Measurements from ENCODE around the gene GPSM3. TPM values are rescaled to one million over a fixed set of nuclear protein-coding genes. Genes with fewer than 3 reads are reported as not detected.
"Not testable (repeated sequence)": the region's sequence is repeated elsewhere in the genome, so short reads cannot be mapped to it uniquely, and the experiment has no call there.

GPSM3 gene
- total RNA-seq, 1 donor from 2014 or later: 19.4 TPM

GRCh38 chr6:32188381-32189068 is 3.9 kb downstream of the GPSM3 start:
- intact Hi-C loops (cut with DNase I): loop anchor here (10.0 kb wide), 1 partner anchor 644 kb away; the partner anchor contains the start of genes ATP6V1G2, DDX39B and NFKBIL1
- H3K27me3 ChIP-seq: no peaks in the 10 kb centered on the region
- H3K9me3 ChIP-seq: no peaks in the 10 kb centered on the region
- peaks cover 18 to 19% of the 10 kb centered on the region in 2 donors for H3K36me3 ChIP-seq
- H3K4me3 ChIP-seq: peak overlapping the region; percentile 67 to 98
- H3K27ac ChIP-seq: peak overlapping the region; percentile 80 to 99
- no peak for DNase-seq (ENCODE audit: low spot score in 2 of 2)
- TF ChIP-seq CTCF (IDR thresholded peaks at IDR 0.05): no peak
- peaks cover 5 to 25% of the 10 kb centered on the region in 2 donors for H3K4me1 ChIP-seq

- H3K9me3 ChIP-seq; H3K27me3 ChIP-seq; DNase-seq (ENCODE audit: low spot score in 2 of 2): not testable (repeated sequence)
- H3K4me3 ChIP-seq: peak overlapping the region; percentile 67 to 98
- intact Hi-C loops (cut with DNase I): loop anchor here (10.0 kb wide), 1 partner anchor 643 kb away; the partner anchor contains the start of genes ATP6V1G2, DDX39B and NFKBIL1
- H3K36me3 ChIP-seq: peaks cover 19 to 24% of the 10 kb centered on the region in 2 donors
- peaks cover 5 to 25% of the 10 kb centered on the region in 2 donors for H3K4me1 ChIP-seq
- H3K27ac ChIP-seq: peak overlapping the region; percentile 80 to 99
These were observed 4.6 kb downstream of the GPSM3 start for GRCh38 chr6:32187725-32188380.

GRCh38 chr6:32187009-32187709 is 5.3 kb downstream of the GPSM3 start:
- no peak for DNase-seq (ENCODE audit: low spot score in 2 of 2)

GRCh38 chr6:32186151-32186840 is 6.1 kb downstream of the GPSM3 start:
- DNase-seq (ENCODE audit: low spot score in 2 of 2); H3K9me3 ChIP-seq; H3K4me3 ChIP-seq; H3K27me3 ChIP-seq: not testable (repeated sequence)
- intact Hi-C loops (cut with DNase I): loop anchor here (10.0 kb wide), 1 partner anchor 641 kb away; the partner anchor contains the start of genes ATP6V1G2, DDX39B and NFKBIL1
- H3K36me3 ChIP-seq: peaks cover 34% of the 10 kb centered on the region in 2 donors
- peak overlapping the region; percentile 70 to 99 for H3K27ac ChIP-seq
- H3K4me1 ChIP-seq: peaks cover 5 to 22% of the 10 kb centered on the region in 2 donors

More at GRCh38 chr6:32187009-32187709, 5.3 kb downstream of the GPSM3 start:
- no peaks in the 10 kb centered on the region for H3K27me3 ChIP-seq
- TF ChIP-seq CTCF (IDR thresholded peaks at IDR 0.05): no peak
- no peak overlapping the region for H3K4me3 ChIP-seq
- no peaks in the 10 kb centered on the region for H3K9me3 ChIP-seq
- H3K4me1 ChIP-seq: peaks cover 5 to 25% of the 10 kb centered on the region in 2 donors
- peak overlapping the region; percentile 70 to 99 for H3K27ac ChIP-seq
- peaks cover 25 to 31% of the 10 kb centered on the region in 2 donors for H3K36me3 ChIP-seq
- intact Hi-C loops (cut with DNase I): loop anchor here (10.0 kb wide), 1 partner anchor 642 kb away; the partner anchor contains the start of genes ATP6V1G2, DDX39B and NFKBIL1

- Histone ChIP-seq H3K4me1 (peaks cover 2 to 16% of the 10 kb centered on the region in 2 donors), H3K27ac (peak overlapping the region; percentile 70 to 99), H3K36me3 (peaks cover 38 to 40% of the 10 kb centered on the region in 2 donors)
- not testable (repeated sequence) for H3K4me3 ChIP-seq, H3K27me3 ChIP-seq, H3K9me3 ChIP-seq
- peak; percentile 77 to 94 for DNase-seq (ENCODE audit: low spot score in 2 of 2)
- intact Hi-C loops (cut with DNase I): loop anchor here (10.0 kb wide), 1 partner anchor 641 kb away; the partner anchor contains the start of genes ATP6V1G2, DDX39B and NFKBIL1
These were observed 6.7 kb downstream of the GPSM3 start for GRCh38 chr6:32185681-32186131.

- Histone ChIP-seq H3K4me1 (peaks cover 1 to 19% of the 10 kb centered on the region in 2 donors), H3K36me3 (peaks cover 44 to 48% of the 10 kb centered on the region in 2 donors), H3K4me3 (no peak within 1 kb of the TSS), H3K27me3 (no peaks in the 10 kb centered on the region), H3K9me3 (no peaks in the 10 kb centered on the region), H3K27ac (peak within 1 kb of the TSS; percentile 59 to 77)
- DNase-seq (ENCODE audit: low spot score in 2 of 2): no peak
- TF ChIP-seq CTCF (IDR thresholded peaks at IDR 0.05): no peak
- intact Hi-C loops (cut with DNase I): loop anchor here (10.0 kb wide), 1 partner anchor 639 kb away; the partner anchor contains the start of genes ATP6V1G2, DDX39B and NFKBIL1
These were observed 8.3 kb downstream of the GPSM3 start, which contains the start of gene AGER for GRCh38 chr6:32184084-32184640. AGER (minus strand) TSS chr6:32184253; CDS start chr6:32184222, 31 bp downstream.
